Activated CD4-positive, alpha-beta T cell treated with anti-CD3 and anti-CD28 coated beads for 24 hours (primary cell): ENCODE results near the gene BEST1.

Source experiments
- DNase-seq, 2 donors: peaks; one replicate each; pipeline ENCODE4 v3.0.0-alpha.2; 2020; ENCODE audit warnings: low read depth in 2 of 2

The BEST1 gene

DNA sequence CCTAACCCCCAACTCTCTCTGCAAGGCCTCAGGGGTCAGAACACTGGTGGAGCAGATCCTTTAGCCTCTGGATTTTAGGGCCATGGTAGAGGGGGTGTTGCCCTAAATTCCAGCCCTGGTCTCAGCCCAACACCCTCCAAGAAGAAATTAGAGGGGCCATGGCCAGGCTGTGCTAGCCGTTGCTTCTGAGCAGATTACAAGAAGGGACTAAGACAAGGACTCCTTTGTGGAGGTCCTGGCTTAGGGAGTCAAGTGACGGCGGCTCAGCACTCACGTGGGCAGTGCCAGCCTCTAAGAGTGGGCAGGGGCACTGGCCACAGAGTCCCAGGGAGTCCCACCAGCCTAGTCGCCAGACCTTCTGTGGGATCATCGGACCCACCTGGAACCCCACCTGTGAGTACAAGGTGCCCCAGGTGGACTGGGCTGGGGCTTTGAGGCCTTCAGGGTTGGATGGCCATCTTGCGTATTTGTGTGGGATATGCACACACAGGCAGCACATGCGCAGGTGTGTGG, at the start of gene BEST1:
Gene BEST1, plus strand, starts transcription at position 317 of the 513 bp plus-strand sequence. CDS start 1,456 bp downstream, outside the sequence.
- no peak for DNase-seq

DNA sequence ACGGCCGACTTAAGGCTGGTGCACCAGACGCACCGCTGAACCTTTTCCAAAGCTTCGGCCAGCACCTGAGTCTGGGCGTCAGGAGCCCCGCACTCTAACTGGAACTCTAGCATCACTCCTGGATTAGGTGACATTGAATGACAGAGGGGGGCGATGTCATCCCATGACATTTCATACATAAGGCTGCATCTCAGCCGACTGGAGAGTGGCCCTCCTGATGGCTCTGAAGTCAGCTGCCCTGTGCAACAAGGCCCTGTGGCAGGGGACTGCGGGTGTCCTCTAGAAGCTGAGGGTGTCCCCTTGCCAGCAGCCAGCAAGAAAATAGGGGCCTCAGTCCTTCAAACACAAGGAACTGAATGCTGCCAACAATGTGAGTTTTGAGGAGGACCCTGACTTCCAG, 48.8 kb upstream of the BEST1 start:
- no peak for DNase-seq

DNA sequence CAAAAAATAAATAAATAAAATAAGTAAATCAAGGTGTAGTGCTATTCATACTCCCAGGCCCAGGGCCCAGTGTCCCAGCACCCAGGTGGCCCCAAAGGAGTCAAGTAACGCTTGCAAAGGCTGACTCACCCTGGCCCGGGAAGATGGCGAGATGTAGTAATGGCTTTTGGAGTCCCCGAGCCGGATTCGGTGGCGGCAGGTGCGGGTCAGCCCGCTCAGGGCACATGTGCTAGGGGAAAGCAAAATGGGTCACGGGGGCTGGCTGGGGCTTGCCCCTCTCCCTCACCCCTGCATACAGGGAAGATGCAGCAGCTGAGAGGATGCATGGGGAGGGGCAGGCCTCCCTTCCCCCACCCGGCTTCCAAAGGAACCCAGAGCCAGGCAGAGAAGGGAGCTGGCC, 47.8 kb upstream of the BEST1 start:
- DNase-seq = no peak

DNA sequence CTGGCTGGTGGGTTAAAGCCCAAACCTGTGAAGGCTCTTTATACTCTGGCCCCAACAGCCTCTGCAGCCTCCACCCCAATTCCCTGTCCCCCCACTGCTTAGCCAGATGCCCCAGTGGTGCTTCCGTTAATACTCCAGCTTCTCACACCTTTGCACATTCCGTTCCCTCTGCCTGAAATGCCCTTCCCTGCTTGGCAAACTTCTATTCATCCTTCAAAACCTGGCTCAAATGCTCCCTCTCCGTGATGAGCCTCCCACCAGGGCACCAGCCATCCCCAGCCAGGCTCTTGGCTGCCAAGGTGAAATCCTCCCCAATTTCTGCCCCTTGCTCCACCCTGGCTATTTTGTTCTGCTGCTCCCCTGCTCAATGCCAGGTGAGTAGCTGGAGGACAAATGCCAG, 46.3 kb upstream of the BEST1 start:
- no peak for DNase-seq

DNA sequence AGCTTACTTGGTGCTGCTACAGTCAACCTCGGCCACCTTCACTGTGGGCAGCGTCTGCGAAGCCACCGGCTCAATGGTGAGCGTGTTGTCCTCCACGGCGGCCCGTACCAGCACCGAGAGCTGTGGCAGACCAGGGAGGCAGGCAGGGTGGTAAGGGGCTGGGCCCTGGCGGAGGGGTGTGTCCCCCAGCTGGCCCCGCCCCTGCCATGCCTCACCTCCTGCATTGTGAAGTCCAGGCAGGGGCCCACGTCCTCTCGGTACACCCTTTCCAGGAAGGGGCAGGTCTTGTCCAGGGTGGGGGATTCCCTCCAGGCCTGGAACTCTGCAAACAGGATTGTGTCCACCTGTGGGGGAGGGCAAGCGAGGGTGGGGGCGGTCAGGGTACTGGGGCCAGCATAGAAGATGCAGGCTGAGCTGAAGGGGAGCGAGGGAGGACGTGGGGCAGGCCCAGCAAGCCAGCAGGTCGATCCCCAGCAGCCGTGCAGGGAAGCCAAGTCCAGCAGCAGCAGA, 45.6 kb upstream of the BEST1 start:
- DNase-seq = no peak

DNA sequence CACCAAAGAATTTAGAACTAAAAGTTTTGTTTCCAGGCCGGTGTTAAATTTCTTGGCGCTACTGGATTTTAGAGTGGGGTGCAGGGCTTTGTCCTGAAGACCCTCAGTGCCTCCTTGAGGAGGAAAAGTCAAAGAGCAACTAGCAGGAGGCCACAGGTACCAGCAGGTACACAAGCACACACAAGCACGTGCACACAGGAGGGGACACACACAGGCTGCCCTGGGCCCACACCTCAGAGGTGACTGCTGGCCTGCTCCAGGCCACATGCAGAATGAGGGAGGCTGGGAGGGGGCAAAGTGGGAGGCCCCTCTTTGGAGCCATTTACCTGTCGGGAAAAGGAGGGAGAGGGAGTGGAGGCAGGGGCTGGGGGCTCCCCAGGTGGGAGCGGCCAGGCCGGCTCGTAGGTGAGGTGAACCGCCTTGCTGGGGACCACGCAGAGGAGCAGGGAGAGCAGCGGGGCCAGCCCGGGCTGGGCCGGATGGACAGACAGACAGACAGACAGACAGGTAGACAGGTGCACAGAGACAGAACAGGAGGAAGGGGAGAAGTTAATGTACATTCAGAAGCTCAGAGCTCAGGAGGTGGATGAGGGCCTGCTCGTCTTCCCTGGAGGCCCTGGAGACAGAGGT, 45.0 kb upstream of the BEST1 start:
- DNase-seq = no peak

DNA sequence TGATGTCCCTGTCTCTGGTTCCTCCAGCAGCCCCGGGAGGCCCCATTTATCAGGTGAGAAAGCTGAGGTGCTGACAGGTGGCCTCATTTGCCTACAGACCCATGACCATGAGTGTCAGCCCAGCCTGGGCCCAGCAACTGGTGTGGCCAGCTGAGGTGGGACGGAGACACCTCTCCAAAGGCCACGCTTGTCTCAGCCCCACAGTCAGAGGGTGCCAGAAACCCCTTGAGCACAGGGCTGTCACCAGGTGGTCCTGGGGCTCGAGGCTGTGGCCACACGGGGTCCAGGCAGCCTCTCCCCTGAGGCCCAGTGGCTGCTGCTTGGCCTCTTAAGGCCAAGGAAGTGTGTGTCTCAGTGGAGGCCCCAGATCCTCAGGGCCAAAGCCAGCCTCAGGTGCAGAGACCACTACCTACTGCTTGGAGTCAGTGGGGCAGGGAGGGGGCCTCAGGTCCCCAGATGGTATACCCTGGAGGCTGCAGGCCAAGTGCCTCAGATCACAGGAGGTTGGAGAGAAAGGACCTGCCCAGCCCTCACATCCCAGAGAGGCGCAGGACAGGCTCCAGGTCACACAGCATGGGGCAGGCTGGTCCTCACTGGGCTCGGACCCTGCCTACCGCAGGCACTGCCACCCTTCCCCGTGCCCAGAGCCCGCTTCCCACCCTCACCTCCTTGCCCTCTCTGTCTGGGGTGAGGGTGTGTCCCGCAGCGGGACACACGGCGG, 44.2 kb upstream of the BEST1 start:
- no peak for DNase-seq

DNA sequence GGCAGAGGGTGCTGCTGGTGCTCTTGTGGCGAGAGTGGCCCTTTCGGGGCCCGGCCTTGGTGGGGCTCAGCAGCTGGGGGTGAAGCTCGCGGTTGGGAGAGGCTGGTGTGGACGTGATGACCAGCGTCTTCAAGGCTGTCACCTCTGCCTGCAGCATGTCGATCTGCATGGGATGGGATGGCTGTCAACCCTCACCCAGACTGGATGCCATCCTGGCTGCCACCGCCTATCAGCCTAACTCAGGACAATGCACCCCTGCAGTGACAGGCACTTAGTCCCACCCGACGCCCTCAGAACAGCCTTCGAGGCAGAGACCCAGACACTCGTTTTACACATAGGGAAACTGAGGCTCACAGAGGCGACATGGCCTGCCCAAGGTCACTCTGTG, 43.6 kb upstream of the BEST1 start:
- DNase-seq = no peak

DNA sequence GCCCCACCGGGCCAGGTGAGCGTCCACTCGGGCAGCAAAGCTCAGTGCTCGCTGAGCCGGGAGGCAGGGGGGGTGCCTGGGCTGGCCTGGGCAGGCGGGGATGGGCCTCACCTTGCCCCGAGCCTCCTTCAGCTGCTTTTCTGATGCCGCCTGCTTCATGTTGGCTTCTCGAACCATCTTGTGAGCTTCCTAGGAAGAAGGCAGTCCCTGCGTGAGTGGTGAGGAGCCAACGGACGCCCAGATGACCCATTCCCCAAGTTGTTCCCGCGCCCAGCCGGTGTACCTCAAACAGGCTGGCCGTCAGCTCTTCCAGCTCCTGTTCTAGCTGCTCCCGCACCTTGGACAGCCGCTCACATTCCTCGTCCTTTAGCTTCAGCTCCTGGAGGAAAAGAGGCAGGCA, 42.9 kb upstream of the BEST1 start:
- DNase-seq = no peak

DNA sequence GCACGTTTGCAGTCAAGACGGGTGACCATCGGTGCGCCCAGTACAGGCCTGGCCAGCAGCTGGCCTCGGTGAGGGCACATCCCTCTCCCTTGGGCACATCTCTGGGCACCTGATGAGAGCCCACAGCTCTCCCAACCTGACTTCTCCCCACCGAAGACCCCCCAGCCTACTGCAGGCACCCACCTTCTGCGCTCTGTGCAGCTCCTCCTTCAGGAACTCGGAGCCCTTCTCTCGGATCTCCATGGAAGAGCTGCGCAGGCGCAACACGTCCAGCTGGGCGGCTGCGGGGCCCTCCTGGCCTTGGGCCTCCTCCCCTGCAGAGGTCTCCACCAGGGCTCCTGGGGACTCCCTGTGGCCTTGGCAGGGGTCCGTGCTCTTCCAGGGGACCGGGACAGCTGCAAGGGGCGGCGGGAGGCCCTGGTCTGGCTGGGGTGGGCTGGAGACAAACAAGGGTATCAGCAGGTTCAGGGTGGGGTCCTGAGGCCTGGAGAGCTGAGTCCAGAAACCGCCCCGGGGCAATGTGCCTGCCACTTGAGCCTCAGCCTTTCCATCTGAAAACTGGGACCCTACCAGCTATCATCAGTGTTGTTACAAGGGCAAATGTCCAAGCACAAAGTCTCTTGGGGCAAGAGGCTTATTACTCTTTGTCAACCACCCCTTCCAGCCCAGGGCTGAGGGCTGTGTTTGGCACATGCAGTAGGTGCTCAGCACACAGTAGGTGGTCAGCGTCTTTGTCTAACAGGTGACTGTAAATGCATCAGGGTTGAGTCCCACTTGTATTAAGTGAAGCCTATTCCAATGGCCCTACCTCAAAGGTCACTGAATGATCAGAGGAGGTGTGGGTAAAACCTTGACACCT, 42.1 kb upstream of the BEST1 start:
- no peak for DNase-seq

DNA sequence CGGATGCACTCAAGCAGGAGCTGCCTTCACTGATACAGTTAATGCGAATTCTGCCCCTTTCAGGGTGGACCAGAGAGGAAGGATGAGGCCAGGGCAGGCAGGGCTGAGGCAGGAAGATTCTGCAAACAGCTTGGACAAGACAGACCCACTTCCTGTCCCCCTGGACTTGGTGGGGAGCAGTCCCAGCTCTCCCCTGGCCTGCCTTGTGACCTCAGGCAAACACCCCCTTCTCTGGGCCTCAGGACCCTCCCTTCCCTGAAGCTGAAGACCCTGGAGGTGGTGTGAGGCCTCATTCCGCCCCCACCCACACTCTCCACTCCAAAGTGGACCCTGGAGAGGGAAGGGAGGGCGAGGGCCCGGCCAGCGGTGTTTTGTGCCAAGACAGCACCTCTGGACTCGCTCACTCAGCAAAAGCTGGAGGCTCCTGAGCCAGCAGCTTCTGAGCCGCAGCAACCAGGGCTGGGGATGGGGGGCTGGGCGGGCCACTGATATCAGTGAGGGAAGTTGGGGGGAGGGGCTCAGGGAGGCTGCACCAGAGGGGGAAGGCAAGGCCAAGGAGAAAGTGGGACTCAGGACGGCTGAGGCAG, 41.3 kb upstream of the BEST1 start:
- no peak for DNase-seq

DNA sequence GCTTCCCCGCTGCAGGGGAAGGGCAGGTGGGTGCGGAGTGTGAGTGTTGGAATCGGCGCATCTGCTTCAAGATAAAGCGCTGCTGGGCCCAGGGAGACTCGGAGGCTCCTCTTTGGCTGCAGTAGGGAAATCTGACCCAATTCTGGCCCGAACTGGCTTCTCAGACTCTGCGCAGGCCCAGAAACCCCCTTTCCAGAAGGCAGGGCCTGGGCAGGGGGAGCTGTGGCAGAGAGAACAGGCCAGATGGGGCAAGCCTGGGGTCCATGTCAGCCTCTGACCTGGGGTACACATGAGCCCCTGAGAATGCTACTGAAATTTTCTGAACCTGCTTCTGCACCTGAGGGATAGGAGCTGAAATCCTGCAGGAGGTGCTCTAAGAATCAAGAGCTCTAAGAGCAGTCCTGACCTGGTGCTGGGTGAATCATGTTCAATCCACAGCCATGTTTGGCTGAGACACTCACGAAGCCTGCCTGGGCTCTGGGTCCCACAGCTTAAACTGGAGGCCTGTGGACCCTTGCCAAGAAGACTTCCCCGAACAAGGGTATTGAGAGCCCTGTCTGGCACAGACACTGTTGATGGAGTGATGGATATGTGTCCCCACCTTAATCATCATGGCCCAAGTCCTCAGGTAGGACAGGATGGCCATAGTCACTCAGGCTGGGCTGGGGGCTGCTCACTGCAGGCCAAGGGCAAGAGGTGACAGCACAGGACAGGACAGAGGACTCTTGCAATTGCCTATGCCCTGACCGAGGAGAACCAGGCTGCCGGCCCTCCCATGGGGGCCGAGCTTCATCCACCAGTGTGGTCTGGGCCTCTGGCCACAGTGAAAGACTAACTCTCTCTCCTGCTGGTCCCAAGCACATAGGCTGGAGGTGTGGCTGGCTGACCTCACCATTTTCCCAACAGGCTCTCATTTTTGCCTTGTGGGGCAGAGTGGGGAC, 39.7 kb upstream of the BEST1 start:
- no peak for DNase-seq

DNA sequence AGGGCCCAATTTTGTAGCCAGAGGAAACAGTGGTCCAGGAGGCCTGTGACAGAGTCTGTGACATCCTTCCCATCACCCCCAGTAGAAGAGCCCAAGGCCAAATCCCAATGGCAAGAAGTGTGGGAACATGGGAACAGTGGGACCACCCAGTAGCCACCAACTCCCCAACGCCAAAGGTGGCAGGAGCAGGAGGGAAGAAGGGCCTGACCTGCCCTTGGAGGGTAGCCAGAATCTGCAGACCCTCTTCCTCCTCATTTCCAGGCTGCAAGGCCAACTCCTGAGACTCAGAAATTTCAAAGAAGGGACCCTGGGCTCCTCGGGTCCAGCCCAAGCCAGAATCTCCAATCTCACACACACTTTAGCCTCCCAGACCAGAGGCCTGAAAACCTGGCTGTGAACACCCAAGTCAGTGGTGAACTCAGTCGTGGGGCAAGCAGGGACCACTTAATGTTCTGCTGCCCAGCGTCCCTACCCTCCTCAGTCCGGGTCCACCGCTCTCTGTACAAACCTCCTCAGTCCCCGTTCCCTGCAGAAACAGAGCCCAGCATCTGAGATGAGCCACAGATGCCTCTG, 38.9 kb upstream of the BEST1 start:
- DNase-seq = no peak

DNA sequence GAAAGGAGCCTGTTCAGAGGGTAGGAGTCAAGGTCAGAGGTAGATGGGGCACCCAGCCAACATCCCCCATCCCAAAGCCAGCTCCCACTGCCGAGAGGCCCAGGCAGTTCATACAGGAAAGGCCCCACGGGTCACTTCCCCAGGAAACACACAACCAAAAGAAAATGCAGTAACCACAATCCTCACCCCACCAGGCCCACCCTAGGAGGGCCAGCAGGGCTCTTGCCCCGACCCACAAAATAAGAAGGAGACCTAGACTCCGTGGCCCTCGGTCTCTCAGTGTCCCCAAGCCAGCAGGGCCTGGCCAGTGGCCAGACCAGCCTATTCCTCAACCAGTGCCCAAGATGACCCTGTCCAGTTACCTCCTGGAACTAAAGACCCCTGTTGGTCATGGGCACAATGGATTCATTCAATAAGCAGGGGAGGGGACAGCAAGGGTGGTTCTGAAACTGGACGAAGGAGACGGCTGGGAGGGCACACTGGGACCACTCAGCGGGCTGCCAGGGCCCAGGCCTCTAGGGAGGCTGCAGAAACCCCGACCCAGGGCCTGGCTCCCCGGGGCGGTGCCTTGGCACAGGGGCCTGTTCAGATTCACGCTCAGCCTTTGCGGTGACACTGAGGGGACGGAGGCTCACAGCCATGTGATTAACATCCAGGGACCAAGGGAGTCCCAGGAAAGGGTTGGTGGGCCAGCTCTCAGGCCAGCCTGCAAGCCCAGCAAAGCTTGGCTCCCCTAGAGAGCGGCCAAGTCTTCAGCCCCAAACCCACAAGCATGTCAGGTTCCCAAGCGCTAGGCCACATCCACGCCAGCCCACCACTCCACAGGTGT, 38.2 kb upstream of the BEST1 start:
- no peak for DNase-seq

DNA sequence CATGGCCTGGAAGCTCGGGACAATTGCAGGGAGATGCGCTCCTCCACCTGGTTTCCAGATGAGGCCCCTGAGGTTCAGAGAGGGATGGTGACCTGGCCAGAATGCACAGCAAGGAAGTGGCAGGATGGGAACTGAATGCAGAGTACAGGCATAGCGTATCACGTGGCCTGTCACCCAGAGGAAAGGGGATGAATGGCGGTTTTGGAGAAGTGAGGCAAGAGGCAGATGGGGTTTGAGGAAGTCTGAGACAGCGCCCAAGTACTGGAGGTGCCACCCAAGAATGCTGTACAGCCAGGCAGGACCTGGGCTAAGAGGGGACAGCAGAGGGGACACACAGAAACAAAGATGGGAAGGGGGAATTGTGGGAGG, 37.6 kb upstream of the BEST1 start:
- DNase-seq = no peak

DNA sequence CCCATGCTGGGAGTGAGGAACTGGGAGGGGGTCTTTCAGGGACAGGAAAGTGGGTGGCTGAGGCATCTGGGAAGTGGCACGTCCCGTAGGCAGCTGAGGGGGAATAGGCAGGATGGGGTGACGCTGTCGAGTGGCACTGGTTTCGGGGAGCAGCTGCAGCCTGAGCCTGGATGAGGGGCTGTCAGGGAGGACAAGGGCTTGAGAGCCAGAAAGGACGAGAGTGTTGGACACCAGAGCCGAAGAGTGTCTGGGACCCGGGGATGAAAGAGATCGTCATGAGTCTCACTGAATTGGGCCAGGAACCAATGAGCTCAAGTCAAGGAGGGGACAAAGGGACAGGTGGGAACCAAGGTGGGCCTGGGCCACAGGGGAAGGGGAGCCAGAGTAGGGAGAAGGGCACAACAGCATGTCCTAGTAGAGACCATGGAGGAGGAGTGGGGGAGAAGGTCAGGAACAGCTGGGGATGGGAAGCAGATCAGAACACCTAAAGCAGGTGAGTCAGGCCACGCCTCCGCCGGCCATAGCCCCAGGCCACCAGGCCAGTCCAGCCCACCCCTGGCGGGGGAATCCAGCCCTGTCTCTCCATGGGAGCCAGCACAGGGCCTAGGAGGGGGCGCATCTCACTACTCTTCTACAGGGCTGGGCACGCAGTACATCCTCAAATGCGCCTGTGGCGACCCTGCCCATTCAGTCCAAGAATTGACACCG, 37.0 kb upstream of the BEST1 start:
- DNase-seq = no peak

DNA sequence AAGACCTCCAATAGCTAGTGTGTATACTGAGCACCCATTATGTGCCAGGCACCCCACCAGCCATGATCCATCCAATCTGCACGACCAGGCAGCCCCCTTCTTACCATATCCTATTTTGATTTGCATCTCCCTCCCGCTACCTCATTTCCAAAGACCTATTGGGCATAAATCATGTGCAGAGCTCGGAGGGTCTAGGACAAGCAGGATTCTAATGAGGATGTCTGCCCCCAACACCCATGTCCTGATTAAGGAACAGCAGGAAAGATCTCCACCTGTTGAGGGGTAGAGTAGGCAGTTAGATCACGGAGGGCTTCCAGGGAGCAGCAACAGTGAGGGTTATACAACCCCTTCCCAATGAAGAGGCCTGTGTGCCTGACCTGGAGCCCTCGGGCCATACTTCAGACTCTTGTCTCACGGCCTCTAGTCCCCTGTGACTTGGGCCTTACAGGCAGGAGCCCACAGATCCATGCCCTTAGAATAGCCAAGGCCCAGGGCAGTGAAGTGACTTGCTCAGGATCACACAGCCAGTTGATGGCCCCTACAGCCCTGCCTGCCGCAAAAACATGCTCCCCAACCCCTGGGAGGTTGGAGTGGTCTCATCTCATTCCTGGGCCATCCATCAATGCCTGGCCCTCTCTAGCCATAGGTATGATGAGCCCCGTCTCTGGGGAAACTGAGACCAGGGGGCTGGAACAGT, 36.3 kb upstream of the BEST1 start:
- DNase-seq = no peak

DNA sequence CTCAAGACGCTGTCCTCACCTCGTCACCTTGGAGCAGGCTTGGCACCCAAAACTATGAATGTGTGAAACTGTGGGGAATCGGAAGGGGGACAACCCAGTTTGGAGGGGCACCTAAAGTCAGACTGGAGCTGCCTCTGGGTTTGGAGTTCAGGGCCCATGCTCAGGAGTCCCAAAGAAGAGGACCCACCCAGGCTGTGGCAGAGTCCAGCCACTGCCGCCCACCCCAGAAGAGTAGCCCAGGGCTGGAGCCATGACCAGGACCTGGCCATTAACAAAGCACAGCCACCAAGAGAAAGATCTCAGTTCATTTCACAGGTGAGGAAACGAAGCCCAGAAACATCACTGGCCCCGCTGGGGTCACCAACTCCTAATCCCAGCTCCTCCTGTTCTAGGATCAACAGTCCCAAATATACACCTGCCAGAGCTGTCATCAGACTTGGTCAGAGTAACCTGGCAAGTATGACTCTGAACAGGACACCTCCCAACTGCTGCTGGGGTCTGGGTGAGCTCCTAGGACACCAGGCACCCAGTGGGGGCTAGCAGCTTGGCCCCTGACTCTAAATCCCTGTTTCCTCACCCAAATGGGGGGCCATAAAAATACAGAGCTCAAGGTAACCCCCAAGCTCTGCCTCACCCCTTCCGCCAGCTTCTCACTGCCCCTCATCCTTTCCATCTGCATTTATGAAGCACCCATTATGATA, 35.5 kb upstream of the BEST1 start:
- DNase-seq = no peak
